ENCODE measurements around the gene INHBE.

DNA sequence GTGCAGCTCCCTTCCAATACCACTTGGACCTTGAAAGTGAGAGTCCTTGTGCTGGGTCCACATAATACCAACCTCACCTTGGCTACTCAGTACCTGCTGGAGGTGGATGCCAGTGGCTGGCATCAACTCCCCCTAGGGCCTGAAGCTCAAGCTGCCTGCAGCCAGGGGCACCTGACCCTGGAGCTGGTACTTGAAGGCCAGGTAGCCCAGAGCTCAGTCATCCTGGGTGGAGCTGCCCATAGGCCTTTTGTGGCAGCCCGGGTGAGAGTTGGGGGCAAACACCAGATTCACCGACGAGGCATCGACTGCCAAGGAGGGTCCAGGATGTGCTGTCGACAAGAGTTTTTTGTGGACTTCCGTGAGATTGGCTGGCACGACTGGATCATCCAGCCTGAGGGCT lies 5.7 kb upstream of the INHBE start:
- no peak for TF ChIP-seq SIN3A (IDR thresholded peaks at IDR 0.05; ENCODE audit: borderline replicate concordance, insufficient read depth, low read length)
- no peak for TF ChIP-seq POLR2AphosphoS5 (IDR thresholded peaks at IDR 0.05; ENCODE audit: low read depth, low read length)
- TF ChIP-seq, protein P1, sequence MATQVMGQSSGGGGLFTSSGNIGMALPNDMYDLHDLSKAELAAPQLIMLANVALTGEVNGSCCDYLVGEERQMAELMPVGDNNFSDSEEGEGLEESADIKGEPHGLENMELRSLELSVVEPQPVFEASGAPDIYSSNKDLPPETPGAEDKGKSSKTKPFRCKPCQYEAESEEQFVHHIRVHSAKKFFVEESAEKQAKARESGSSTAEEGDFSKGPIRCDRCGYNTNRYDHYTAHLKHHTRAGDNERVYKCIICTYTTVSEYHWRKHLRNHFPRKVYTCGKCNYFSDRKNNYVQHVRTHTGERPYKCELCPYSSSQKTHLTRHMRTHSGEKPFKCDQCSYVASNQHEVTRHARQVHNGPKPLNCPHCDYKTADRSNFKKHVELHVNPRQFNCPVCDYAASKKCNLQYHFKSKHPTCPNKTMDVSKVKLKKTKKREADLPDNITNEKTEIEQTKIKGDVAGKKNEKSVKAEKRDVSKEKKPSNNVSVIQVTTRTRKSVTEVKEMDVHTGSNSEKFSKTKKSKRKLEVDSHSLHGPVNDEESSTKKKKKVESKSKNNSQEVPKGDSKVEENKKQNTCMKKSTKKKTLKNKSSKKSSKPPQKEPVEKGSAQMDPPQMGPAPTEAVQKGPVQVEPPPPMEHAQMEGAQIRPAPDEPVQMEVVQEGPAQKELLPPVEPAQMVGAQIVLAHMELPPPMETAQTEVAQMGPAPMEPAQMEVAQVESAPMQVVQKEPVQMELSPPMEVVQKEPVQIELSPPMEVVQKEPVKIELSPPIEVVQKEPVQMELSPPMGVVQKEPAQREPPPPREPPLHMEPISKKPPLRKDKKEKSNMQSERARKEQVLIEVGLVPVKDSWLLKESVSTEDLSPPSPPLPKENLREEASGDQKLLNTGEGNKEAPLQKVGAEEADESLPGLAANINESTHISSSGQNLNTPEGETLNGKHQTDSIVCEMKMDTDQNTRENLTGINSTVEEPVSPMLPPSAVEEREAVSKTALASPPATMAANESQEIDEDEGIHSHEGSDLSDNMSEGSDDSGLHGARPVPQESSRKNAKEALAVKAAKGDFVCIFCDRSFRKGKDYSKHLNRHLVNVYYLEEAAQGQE (IDR thresholded peaks at IDR 0.05; ENCODE audit: insufficient read depth in 1 of 2, low read depth in 2 of 2, low read length in 2 of 2) = no peak
- no peak for TF ChIP-seq TAF1 (IDR thresholded peaks at IDR 0.05; ENCODE audit: borderline replicate concordance, insufficient read depth, low read length)

Data from PFSK-1 (cell line).